GM21423 (cell line): ENCODE results near the gene EOMES.
A peak's percentile ranks its signal among the peaks of the same experiment; 100 is the strongest.

ENCODE experiments used
- ATAC-seq: cut with Tn5 transposase; IDR thresholded peaks from one replicate; pipeline ENCODE4 v1.9.1; 2021; ENCODE audit warnings: mild to moderate bottlenecking, moderate library complexity; ENCODE audit not compliant: unreplicated experiment

Gene EOMES

DNA sequence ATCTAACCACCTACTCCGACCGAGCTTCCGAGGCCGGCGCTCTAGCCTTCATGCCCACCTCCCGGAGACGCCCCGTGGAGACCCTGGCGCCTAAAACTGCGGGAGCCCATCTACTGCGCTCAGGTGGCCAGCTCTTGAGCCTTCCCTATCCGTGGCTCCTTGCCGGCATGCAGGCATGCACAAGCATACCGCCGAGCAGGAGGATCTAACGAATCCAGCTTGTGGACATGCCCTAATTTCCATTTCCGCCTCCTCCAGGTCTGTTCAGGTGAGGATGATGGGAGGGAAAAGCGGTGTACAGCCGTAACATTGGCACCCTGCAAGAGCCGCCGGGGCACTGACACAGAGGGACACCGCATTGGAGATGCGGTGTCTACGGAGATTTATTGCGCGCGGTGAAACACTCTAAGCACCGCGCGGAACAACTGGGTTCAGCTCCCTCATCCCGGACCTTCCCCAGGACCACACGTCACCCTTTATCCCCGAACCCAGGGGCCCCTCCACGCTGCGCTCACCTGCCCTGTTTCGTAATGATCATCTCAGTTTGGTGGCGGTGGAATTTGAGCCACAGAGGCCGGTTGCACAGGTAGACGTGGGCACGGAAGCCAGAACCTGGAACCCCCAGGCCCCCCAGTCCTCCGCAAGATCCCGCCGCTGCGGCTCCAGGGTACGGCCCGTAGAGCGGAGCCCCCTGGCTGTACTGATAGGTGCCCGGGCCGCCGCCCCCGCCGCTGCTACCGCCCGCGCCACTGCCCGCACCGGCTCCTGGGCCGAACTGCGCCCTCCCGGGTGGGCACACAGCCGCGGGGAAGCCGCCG is 1.0 kb downstream of the EOMES start:
- ATAC-seq: no peak

DNA sequence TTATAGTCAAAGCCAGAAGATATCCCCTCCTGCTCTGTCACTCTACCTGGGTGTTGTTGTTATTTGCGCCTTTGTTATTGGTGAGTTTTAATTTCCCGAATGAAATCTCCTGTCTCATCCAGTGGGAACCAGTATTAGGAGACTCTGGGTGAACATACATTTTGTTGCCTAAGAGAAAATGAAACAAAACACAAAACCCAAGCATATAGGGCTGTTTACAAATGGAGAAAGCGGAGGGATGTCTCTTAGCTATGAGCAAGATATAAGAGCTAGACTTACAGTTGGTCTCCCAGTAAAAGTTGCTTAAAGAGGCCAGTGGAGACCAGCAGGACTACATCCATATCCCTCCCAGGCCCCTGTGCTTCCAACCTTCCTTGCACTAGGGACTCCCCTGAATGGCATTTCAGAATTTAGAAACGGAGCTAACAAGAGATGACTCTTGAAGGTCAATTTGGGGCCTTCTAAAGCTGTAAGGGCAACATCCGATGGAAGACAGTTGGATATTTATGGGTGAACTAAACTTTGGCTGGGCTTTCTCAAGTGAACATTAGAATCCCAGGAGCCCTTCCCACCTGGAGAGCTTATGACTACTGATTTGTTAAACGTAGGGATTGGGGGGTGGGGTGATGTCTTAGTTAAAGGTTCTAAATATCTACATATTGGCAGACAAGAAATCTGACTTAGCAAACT is 2.7 kb downstream of the EOMES start:
- ATAC-seq: no peak

DNA sequence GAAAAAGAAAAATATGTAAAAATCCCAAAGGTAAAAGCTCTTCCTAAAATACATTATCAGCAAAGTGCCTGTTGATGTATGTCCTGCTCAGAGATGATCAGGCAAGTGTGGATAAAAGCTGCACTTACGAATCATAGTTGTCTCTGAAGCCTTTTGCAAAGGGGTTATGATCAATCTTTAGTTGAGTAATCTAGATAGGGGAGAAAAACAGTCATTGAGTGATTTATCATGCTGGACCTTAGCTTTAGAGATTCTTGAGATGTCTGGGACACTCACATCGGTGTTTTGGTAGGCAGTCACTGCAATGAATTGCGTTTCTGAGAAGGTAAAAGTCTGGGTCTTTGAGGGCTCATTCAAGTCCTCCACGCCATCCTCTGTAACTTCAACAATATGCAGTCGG is 3.7 kb downstream of the EOMES start:
- no peak for ATAC-seq

DNA sequence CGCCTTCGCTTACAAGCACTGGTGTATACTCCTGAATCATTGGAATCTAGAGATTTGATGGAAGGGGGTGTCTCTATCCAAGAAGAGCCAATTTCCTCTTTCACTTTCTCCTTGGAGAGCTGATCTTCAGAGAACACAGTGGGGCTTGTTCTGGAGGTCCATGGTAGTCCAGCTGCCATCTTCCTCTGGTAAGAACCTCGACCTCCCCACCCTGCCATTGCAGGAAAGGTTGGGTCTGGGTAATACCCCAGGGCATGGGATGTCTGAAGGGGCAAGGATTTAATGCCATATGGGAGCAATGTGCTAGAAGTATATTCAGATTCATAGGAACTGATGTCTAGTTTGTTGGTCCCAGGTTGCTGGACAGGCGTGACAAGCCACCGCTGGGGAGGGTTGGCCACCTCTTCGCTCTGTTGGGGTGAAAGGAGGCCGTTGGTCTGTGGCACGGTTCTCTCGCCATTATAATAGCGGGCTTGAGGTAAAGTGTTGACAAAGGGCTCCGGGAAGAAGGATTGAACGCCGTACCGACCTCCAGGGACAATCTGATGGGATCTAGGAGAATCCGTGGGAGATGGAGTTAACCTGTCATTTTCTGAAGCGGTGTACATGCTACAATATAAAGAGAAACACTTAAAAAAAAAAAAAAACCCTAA is 4.8 kb downstream of the EOMES start:
- no peak for ATAC-seq

DNA sequence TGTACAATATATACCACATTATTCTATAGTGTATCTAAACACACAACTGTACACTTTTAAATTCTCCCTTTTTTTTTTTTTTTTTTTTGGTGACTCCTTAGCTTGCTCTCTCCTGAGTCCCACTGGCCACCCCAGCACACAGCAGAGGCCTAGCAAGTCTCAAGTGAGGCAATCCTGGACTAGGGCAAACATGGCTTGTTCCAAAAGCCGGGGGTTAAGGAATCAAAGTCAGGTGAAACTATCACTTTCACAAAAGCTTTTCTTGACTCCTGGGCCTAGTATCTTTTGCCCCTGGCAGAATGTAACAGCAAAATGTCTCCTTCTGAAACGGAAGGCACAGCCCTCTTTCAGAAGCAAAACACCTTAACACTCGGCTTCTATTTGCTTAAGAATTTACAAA is 5.8 kb downstream of the EOMES start:
- no peak for ATAC-seq

DNA sequence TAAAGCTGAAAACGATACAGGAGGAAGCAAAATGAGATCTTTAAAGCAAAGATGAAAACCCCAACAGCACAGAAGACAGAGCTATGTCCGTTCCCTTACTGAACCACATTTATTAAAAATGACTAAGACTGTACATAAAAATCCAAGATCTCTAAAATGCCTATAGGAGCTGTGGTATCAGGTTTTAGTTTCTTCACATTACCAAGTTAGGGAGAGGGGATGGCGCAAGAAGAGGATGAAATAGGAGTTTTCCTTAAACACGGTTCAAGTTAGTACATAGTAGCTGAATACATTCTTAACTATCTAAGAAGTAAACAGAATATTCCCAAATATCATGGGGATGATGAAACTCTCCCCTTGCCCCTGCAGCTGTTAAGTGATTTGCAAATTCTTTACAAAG is 6.3 kb downstream of the EOMES start:
- ATAC-seq: no peak

DNA sequence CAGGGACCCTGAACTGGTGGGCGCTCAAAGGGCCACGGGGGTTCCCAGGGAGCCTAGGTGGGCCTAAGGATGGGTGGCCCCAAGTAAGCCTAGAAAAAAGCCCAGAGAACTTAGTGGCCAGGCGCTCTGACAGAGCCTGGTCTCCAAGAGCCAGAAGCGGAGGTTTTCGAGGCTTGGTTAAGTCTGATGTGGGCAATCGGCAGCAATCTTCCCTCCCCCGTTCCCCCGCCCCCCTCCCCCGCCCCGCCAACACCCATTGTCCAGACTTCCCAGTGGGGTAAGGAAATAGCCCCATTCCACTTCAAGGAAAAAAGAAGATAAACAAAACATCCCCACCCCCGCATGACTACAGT is 6.7 kb downstream of the EOMES start:
- ATAC-seq: no peak

DNA sequence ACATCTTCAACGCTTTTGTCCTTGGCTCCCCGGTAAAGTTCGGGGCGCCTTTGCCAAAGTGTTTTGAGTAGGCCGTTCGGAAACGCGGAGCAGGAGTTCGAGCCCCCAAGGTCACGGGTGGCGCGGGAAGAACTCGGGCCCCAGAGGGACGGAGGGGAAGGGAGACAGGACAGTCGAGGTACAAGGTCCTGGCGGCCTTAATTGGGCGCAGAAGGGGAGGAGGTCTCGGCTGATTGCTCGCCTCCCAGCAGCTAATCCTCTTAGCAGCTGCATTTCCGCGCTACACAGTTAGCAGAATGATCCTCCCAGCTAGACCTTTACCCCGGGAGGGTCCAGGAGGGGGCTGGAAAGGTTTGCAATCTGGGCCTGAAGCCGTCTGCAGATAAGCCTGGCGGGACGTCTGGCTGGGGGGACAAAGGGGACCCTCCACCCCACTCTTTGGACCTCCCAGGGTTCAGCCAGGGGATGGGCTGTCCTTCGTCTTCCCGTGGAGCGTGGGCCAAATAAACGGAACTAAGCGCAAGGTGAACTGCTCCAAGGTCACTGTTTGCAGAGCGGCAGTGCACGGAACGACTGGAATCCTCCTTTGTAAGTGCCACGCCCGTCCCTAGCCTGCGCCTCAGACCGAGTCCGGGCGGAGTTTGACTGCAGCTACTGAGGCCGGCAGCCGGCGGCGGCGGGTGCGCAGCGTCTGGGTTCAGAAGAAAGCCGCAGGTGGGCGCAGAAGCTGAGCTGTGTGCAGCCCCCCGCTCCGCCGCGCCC is 7.2 kb downstream of the EOMES start:
- no peak for ATAC-seq

DNA sequence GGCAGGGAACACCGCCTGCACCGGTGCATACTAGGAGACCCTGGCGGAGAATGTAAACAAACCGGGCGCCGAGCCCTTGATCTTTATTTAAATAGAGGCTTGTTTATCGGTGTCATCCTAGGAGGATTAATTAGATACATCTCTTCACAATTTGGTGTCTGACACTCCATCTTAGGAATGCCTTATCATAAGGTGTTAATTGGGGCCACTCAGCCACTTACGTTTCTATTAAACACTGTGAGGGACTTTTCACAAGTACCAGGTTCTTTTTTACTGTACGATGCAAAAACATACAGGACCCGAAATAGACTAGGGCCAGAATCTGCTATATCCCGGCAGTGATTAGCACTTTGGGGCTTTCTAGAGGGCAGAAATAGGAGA is 8.0 kb downstream of the EOMES start:
- ATAC-seq: no peak

DNA sequence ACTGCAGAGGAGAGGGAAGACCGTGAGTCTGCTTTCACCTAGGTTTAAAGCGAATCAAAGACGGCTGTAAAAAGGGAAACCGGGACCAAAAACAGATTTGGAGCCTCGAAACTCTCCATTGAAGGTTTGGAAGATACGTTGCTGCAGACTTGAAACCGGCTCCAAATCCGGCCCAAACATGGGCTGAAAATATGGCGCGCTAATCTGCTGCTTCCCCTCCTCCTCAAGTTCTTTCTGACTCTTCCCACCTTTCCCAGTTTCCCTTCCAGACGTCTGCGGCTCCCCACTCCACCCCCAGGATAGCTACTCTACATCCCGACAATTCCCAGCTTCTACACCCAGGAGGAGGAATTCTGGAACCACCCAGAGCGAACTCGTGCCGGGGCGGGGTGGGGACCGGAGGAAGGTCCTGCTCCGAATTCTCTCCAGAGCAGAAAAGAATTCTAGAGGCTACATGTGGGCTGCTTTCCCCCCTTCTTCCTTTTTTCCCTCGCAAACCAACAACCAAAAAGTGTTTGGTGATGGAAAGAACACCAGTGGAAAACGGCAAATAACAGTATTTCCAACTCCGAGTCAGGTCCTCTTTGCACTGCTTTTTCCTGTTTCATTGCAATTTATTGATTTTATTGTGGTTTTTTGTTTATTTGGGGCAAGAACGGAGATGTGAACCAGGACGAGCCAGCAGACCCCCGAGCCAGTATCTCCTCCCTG is 8.5 kb downstream of the EOMES start:
- ATAC-seq: no peak

DNA sequence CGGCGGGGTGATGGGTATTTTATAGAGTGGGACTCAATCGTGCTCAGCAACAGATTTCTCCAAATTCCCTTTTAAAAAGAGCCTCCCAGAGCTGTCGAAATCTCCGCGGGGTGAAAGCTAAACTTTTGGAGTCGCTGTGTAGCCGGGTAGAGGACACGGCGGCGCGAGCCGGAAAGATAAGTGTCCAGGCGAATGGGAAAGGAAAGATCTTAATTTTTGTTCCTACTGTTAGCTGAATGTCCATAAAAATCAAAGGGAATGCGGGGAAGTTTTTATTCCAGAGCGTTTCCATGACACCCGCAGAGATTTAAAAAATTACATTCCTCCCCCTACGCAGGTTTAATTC is 9.1 kb downstream of the EOMES start:
- no peak for ATAC-seq

DNA sequence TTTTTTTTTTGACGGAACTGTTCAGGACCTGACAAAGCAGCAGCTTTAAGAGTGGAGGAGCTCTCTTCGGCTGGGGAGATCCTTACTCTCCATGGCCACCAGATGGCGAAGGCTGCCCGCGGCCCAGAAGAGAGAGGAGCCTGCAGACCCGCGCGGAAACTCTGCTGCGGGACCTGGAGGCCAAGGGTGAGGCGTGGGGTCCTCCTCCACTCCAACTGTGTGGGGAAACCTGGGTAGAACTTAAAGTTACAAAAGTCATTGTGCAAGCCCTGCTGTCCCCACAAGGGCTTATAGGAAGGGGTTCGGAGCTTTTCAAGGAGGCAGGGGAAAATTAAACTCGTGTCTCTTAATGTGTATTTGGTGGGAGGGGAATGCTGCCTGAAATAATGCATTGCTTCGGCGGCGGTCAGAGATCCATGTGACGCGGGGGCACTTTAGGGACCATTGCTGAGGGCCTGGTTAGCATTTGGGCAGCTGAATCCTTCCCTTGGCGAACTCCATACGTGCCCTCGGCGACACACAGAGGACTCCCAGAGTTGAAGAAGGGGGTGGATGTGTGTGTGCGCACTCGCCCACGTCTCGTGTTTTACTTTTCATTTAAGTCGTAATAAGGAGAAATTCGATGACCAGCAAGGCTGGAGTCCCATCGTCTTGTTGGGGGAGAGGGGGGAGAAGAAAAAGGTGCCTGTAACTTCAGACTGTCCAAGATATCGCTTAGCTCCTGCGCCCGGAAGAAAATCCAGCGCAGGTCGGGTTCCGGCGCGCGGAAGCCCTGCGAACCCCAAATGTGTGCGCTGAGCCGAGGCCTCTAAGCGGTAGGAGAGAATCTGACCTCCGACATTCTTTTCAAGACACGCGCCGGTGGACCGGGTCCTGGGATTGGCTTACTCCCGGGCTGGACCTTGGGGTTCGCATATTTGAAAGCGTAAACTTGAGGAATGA is 9.7 kb downstream of the EOMES start:
- peak; percentile 92 for ATAC-seq

DNA sequence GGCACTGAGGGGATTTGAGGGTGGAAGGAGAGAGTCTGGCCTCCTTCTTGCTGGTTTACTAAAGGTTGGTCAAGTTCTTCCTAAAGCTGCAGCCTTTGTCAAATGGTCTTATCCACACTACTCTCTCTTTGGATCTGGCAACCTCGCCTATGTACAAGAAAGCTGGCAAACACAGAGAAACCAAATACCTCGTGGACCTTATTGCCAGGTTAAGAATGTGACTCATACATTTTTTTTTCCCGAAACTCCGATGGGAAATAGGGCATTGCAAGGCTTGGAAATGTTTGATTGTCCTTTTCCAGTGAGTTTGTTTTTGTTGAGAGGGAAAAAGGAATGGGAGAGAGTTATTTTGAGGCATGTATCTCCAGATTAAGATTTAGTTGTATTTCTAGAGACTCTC is 13.9 kb downstream of the EOMES start:
- no peak for ATAC-seq

DNA sequence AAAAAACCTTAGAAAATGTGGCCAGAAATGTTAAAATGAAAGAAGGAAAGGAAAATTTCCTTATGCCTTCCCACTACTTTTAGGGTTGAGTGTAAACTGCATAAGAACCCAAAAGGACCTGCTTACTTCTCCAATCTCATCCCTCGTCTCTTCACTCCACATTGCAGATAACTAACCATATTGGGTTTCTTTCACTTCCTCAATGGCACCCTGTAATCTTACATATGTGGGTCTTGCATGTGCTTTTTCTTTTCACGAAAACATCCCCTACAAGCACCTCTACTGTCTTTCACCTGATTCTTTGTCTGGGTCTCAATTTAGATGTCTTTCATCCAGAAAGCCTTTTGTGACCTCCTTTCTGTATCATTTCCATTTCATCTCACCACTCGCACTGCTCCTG is 23.1 kb downstream of the EOMES start:
- ATAC-seq: no peak

DNA sequence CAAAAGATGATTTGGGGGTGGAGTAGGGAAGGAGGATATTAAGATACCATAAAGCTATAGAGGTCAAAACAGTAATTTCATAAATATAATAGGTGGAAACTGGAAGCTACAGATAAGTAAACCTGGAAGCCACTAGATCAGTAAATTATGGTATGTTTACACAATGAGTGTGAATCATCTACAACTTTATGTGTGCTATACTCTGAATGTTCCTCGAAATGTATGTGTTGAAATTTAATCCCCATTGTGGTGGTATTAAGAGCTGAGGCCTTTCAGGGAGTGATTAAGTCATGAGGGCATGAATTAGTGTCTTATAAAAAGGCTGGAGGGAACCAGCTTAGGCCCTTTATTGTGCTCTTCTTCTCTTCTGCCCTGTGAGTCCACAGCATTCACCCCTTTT is 25.2 kb downstream of the EOMES start:
- no peak for ATAC-seq

DNA sequence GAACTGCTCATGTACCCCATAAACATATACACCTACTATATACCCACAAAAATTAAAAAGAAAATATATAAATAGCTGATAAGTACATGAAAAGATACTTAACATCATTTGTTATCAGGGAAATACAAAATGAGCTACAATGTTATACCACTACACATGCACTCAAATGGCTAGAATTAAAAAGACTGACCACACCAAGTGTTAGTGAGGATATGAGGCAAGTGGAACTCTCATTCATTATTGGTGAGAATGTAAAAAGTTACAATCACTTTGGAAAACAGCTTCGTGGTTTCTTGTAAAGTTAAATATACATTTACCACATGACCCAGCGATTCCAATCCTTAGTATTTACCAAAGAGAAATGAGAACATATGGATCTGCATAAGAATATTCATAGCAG is 26.5 kb downstream of the EOMES start:
- no peak for ATAC-seq

DNA sequence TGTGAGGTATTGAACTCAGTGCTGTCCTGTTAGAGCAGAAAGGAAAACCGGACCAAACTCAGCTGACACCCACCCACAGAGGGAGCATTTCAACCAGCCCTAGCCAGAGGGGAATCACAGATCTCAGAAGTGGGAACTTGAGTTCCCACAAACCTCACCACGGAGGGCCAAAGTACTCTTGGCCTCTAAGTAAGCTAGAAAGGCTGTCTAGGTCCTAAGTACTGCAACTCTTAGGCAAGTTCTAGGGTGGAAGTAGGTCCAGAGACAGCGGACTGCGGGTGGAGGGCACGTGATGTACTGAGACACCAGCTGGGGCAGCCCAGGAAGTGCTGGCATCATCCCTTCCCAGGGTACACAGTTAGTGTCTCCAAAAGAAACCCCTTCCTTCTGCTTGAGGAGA is 34.1 kb downstream of the EOMES start:
- ATAC-seq: no peak

DNA sequence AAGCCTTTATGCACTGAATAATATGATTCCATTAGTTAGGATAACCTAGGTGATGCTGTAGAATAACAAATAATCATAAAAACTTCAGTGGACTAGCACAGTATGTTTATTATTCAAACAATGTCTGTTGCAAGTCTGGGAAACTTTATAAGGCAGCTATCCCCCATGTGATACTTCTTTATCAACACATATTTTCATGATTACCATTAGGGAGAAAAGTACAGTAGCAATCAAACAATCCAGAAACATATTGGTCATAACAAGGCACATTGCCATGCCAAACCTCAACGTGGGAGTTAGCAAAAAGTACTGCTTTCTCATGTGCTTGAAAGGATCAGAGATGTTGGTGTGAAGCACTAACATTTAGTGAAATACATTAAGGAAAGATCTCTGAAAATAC is 35.5 kb downstream of the EOMES start:
- ATAC-seq: no peak

DNA sequence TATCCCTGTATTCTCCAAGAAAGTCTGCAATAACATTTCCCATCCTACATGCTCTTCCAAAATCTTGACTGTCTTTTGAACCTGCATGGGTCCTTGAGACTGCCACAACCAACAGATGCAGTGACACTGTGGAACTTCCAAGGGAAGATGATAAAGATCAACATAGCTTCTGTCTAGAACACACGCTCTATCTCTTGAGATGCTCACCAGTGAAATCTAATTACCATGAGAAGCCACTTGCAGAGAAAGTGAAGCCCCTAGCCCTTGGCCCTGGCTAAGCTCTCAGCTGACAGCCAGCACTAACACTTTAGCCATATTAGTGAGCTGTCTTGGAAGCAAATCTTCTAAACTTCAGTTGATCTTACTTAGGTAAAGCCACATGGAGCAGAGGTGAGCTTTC is 36.6 kb downstream of the EOMES start:
- ATAC-seq: no peak

DNA sequence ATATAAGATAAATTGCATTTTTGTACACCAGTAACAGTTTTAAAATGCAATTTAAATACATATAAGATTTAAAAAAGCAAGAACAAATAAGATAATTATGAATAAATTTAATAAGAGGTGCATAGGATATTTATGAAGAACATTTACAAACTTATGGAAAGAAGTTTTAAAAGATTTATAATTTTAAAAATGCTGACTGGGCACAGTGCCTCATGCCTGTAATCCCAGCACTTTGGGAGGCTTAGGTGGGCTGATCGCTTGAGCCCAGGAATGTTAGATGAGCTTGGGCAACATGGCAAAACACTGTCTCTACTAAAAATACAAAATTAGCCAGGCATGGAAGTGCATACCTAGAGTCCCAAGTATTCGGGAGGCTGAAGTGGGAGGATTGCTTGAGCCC is 37.8 kb downstream of the EOMES start:
- ATAC-seq: no peak
